PFSK-1 (cell line): Measurements from ENCODE around the gene MYRF.

Experiments used
- POLR2AphosphoS5 ChIP-seq: IDR thresholded peaks from 2 replicates; pipeline ENCODE4 v1.6.1; 2012; ENCODE audit warnings: low read depth, mild to moderate bottlenecking, control low read depth, low read length, moderate library complexity
- REST ChIP-seq, 2 experiments: IDR thresholded peaks; 2 replicates each; pipeline versions ENCODE4 v1.6.1 to v1.8.0; 2011 to 2012; ENCODE audit warnings: low read depth in 2 of 2, low read length in 2 of 2, control low read depth in 1 of 2, inconsistent platforms in 1 of 2, mild to moderate bottlenecking in 1 of 2, moderate library complexity in 1 of 2; ENCODE audit not compliant: insufficient read depth in 1 of 2

GRCh38 chr11:61814247-61814957 is 62.0 kb downstream of the MYRF start:
- TF ChIP-seq REST (IDR thresholded peaks at IDR 0.05; ENCODE audit: insufficient read depth in 1 of 2, low read depth in 2 of 2, low read length in 2 of 2) (no peak), POLR2AphosphoS5 (no peak)
